C4-2B (cell line): Measurements from ENCODE around the gene DEPP1.

Source experiments
- H3K27ac ChIP-seq: fragments of 450-650 bp; 2 replicates; pipeline ENCODE4 v1.5.1; 2017
- ZFX ChIP-seq: fragments of 450-650 bp; IDR thresholded peaks from 2 replicates; pipeline ENCODE4 v1.6.1; 2017
- TF ChIP-seq, protein P1 (sequence below): fragments of 450-650 bp; conservative IDR thresholded peaks from 2 replicates; pipeline ENCODE4 v1.5.1; 2017; ENCODE audit warnings: mild to moderate bottlenecking

Gene DEPP1

DNA sequence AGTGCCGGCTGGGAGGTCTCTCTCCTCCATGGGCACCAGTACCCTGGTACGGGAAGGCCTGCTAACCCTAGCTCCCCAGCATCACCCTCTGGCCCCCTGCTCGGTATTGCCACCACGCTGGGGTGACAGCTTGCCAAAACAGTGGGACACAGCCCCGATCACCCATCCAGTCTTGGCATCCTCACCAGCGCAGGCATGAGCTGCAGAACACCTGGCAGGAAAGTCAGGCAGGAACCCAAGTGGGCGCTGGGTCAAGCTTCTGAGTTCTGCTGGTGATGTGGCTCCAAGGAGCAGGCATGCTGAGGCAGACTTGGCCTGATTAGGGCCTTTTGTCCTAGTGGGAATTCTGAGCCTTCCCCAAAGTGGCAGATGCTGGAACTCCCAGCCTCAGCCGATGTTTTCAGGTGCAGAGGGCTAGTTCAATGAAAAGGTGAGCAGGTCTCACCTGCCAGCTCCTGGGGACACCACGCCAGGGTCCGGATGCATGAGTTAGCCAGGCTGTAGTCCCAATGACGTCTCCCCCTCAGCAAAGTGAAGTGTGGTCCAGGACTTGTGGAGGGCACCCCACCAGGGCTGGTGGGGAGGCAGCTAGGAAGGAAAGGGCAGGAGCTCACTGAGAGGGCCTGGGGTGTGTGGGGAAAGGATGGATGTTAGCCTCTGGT lies 13.6 kb upstream of the DEPP1 start:
- H3K27ac ChIP-seq: no peak overlapping the region
- no peak for TF ChIP-seq ZFX
- TF ChIP-seq, protein P1, sequence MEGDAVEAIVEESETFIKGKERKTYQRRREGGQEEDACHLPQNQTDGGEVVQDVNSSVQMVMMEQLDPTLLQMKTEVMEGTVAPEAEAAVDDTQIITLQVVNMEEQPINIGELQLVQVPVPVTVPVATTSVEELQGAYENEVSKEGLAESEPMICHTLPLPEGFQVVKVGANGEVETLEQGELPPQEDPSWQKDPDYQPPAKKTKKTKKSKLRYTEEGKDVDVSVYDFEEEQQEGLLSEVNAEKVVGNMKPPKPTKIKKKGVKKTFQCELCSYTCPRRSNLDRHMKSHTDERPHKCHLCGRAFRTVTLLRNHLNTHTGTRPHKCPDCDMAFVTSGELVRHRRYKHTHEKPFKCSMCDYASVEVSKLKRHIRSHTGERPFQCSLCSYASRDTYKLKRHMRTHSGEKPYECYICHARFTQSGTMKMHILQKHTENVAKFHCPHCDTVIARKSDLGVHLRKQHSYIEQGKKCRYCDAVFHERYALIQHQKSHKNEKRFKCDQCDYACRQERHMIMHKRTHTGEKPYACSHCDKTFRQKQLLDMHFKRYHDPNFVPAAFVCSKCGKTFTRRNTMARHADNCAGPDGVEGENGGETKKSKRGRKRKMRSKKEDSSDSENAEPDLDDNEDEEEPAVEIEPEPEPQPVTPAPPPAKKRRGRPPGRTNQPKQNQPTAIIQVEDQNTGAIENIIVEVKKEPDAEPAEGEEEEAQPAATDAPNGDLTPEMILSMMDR: no peak

DNA sequence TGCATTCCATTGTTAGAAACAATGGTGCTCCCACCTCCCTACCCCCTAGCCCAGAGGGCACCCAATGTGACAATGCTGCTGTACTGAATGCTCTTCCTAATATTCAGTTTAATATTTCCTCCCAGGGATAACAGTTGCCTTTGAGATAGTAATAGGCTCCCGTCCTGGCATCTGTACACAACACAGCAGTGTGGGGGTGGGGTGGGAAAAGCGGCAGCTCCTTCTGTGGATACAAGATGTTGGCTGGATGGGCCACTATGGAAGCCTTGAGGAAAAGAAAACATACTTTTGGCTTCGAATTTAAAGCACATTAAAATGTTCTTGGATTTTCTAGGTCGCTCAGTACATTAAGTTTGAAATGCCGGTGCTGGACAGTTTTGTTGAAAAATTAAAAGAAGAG lies 13.0 kb upstream of the DEPP1 start:
- TF ChIP-seq, protein P1: no peak
- no peak for TF ChIP-seq ZFX
- H3K27ac ChIP-seq: no peak overlapping the region

DNA sequence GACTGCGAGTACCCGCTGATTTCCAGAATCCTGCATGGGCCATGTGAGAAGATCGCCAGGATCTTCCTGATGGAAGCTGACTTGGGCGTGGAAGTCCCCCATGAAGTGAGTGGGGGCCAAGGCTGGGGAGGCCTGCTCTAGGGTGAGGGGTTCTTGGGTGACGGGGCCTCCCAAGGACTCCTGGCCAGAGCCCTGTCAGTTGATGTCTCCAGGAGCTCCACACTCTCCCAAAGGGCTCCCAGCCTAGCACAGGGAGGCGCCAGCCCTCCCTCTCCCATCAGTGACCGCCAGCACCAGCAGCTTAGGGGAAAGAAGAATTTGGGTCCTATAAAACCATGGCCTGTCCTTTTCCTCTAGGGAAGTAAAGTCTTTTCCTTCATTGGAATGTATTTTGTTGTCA lies 12.4 kb upstream of the DEPP1 start:
- no peak for TF ChIP-seq ZFX
- TF ChIP-seq, protein P1: no peak

DNA sequence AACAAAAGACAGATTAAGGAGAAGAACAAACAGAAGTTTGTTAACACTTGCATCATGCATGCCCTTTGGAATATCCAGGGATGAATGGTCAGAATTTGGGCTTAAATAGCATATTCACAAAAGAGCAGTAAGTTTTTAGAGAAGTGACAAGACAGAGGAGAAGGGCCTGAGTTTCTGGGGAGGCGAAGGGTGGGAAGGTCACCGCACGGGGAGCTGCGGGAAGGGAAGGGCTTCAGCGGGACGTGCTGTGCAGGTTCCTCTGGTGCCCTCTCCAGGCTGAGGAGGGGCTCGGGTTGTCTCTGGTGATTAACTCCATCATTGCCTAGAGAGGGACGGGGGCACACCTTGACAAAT lies 11.7 kb upstream of the DEPP1 start:
- no peak for TF ChIP-seq ZFX
- TF ChIP-seq, protein P1: no peak
- H3K27ac ChIP-seq: no peak overlapping the region

More for the DNA sequence above, 12.4 kb upstream of the DEPP1 start:
- no peak overlapping the region for H3K27ac ChIP-seq

DNA sequence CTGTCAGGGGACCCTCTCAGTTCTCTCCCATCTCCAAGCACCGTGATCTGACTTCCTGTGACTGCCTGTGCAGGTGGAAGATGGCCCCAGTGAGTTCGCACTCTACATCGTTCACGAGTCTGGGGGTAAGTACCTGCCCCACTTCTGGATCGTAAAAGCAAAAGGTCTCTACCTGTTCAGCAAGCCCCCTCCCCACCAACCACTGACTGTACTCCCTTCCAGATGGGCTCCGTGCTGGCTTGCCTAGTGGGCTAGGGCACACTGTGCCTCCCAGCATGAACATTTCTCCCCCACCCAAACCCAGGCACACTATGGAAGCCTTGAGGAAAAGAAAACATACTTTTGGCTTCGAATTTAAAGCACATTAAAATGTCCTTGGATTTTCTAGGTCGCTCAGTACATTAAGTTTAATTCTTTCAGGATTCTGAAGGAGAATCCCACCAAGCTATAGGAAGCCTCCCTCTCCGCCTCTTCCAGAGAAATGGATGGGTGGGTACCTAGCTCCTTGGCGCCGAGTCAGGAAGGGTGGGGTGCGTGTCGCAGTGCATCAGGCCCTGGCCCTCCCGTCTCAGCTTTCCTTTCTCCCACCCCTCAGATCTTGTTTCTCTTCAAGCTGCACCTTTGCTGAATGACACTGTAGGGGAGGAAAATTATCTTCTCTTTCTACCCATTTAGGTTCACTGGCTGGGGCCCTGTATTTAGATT lies 11.1 kb upstream of the DEPP1 start:
- H3K27ac ChIP-seq: no peak overlapping the region
- TF ChIP-seq, protein P1: no peak
- TF ChIP-seq ZFX: no peak

DNA sequence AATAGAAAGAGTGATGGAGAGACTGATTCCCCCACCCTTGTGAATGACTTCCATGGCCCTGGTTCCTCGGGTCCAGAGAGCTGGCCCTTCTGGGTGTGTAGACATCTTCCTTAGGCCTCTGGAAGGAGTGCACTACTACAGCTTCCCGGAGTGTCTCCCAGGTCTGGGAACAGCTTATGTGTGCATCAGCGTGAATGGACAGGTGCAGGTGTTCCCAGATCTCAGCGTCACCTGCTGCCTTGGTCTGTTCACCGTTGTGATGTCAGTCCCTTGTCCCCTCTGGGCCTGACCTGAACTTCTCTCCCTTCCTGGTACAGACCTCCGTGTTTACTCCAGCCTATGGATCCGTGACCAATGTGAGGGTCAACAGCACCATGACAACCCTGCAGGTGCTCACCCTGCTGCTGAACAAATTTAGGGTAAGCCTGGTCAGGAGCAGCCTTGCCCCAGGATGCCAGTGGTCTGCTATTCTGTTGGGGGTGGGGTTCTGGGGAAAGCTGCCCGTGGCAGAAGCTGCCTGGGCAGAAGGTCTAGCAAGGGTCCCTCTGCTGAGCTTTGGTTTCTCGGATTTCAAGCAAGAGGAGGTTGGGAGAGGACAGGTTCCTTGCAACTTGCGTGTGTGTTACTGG lies 10.5 kb upstream of the DEPP1 start:
- H3K27ac ChIP-seq: no peak overlapping the region
- TF ChIP-seq ZFX: no peak

DNA sequence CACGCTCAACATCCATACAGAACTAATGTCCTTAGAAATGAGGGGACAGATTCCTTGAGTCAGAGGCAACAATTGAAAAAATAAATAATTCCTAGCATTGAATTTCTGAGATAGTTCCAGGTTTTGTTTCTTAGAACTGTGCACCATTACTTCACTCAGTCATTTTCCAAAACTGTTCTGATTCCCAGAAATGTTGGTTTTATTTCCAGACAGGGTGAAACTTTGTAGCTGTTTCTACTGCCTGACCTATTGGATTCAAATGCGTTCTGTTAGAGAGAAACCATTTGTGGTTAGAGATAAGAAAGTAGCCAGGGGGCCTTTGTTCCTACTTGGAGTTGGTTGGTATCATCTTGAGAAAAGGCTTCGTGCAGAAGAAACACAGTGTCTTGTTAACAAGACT lies 8.1 kb upstream of the DEPP1 start:
- no peak overlapping the region for H3K27ac ChIP-seq
- no peak for TF ChIP-seq ZFX
- TF ChIP-seq, protein P1: no peak

DNA sequence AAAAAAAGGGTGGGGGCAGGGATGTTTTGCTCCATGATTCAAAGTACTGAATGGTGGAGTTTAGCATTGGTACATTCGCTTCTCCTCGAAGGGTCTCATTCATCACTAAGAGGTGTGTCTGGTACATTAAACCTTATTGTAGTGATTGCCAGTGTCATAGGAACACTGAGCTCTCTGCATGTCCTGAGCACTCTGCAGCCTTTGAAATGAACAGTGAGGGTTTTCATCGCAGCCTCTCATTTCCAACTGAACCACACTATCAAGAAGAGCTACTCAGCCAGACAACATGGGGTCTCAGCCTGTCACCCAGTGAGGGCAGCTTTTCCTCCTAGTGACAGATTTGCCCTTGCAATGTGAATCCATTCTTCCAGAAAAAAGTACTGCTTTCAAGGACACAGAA lies 7.6 kb upstream of the DEPP1 start:
- TF ChIP-seq, protein P1: no peak
- no peak for TF ChIP-seq ZFX

More for the DNA sequence above, 7.6 kb upstream of the DEPP1 start:
- H3K27ac ChIP-seq: no peak overlapping the region
